ENCODE measurements around the gene EVC. TPM values are rescaled to one million over a fixed set of nuclear protein-coding genes. Genes with fewer than 3 reads are reported as not detected.

Gene EVC
- total and polyA plus RNA-seq, 2 donors (not counting 1 experiment from before 2014, with no cell fraction given), result 4.9 to 39.0 TPM

- H3K9ac ChIP-seq (ENCODE audit: insufficient read depth, low read length), result no peak overlapping the region
- no peak overlapping the region for H3K27ac ChIP-seq (ENCODE audit: insufficient read depth, low read length)
- no peaks in the 10 kb centered on the region for H3K79me2 ChIP-seq (ENCODE audit: control insufficient read depth, insufficient read depth, low read length)
- DNase-seq (ENCODE audit: low read depth in 2 of 2), result no peak
- no peaks in the 10 kb centered on the region for H3K4me1 ChIP-seq (ENCODE audit: control insufficient read depth, extremely low read depth, insufficient read depth, low read length)
- no peaks in the 10 kb centered on the region for H3K27me3 ChIP-seq (ENCODE audit: control insufficient read depth, insufficient read depth, low read length)
- no peak overlapping the region for H3K4me3 ChIP-seq (replicated peaks in 1 of 4; ENCODE audit: control extremely low read depth in 1 of 4, insufficient read depth in 1 of 4, low read depth in 3 of 4, low read length in 4 of 4)
- H3K4me2 ChIP-seq (ENCODE audit: extremely low read depth, insufficient read depth, low read length), result no peak overlapping the region
- H2AFZ ChIP-seq (ENCODE audit: low read length), result no peak overlapping the region
- no peaks in the 10 kb centered on the region for H4K20me1 ChIP-seq (ENCODE audit: control insufficient read depth, extremely low read depth, insufficient read depth, low read length)
- TF ChIP-seq EZH2 (IDR thresholded peaks at IDR 0.05; ENCODE audit: low read length, missing control alignments), result no peak
- TF ChIP-seq CTCF (conservative IDR thresholded peaks at IDR 0.05 in 1 of 2, IDR thresholded peaks at IDR 0.05 in 1 of 2; ENCODE audit: low read depth in 1 of 2, low read length in 2 of 2), result no peak
- H3K36me3 ChIP-seq (ENCODE audit: control insufficient read depth, insufficient read depth, low read length), result peaks cover 20% of the 10 kb centered on the region
- H3K9me3 ChIP-seq (ENCODE audit: control insufficient read depth, insufficient read depth, low read depth, low read length), result no peaks in the 10 kb centered on the region
Measured at GRCh38 chr4:5734853-5735252, 23.9 kb downstream of the EVC start.

GRCh38 chr4:5735463-5735862 lies 24.5 kb downstream of the EVC start:
- H2AFZ ChIP-seq (ENCODE audit: low read length), result no peak overlapping the region
- no peak overlapping the region for H3K4me3 ChIP-seq (replicated peaks in 1 of 4; ENCODE audit: control extremely low read depth in 1 of 4, insufficient read depth in 1 of 4, low read depth in 3 of 4, low read length in 4 of 4)
- no peak overlapping the region for H3K9ac ChIP-seq (ENCODE audit: insufficient read depth, low read length)
- H3K79me2 ChIP-seq (ENCODE audit: control insufficient read depth, insufficient read depth, low read length), result no peaks in the 10 kb centered on the region
- no peaks in the 10 kb centered on the region for H3K9me3 ChIP-seq (ENCODE audit: control insufficient read depth, insufficient read depth, low read depth, low read length)
- no peaks in the 10 kb centered on the region for H3K4me1 ChIP-seq (ENCODE audit: control insufficient read depth, extremely low read depth, insufficient read depth, low read length)
- H3K4me2 ChIP-seq (ENCODE audit: extremely low read depth, insufficient read depth, low read length), result no peak overlapping the region
- peaks cover 18% of the 10 kb centered on the region for H3K36me3 ChIP-seq (ENCODE audit: control insufficient read depth, insufficient read depth, low read length)
- H3K27me3 ChIP-seq (ENCODE audit: control insufficient read depth, insufficient read depth, low read length), result no peaks in the 10 kb centered on the region
- H3K27ac ChIP-seq (ENCODE audit: insufficient read depth, low read length), result no peak overlapping the region
- no peak for TF ChIP-seq CTCF (conservative IDR thresholded peaks at IDR 0.05 in 1 of 2, IDR thresholded peaks at IDR 0.05 in 1 of 2; ENCODE audit: low read depth in 1 of 2, low read length in 2 of 2)
- TF ChIP-seq EZH2 (IDR thresholded peaks at IDR 0.05; ENCODE audit: low read length, missing control alignments), result no peak
- no peak for DNase-seq (ENCODE audit: low read depth in 2 of 2)
- H4K20me1 ChIP-seq (ENCODE audit: control insufficient read depth, extremely low read depth, insufficient read depth, low read length), result no peaks in the 10 kb centered on the region

GRCh38 chr4:5738061-5738460 lies 27.1 kb downstream of the EVC start:
- no peaks in the 10 kb centered on the region for H3K79me2 ChIP-seq (ENCODE audit: control insufficient read depth, insufficient read depth, low read length)
- no peak overlapping the region for H3K9ac ChIP-seq (ENCODE audit: insufficient read depth, low read length)
- H3K4me1 ChIP-seq (ENCODE audit: control insufficient read depth, extremely low read depth, insufficient read depth, low read length), result no peaks in the 10 kb centered on the region
- DNase-seq (ENCODE audit: low read depth in 2 of 2), result no peak
- no peaks in the 10 kb centered on the region for H3K9me3 ChIP-seq (ENCODE audit: control insufficient read depth, insufficient read depth, low read depth, low read length)
- no peak overlapping the region for H3K4me3 ChIP-seq (replicated peaks in 1 of 4; ENCODE audit: control extremely low read depth in 1 of 4, insufficient read depth in 1 of 4, low read depth in 3 of 4, low read length in 4 of 4)
- no peak overlapping the region for H2AFZ ChIP-seq (ENCODE audit: low read length)
- TF ChIP-seq CTCF (conservative IDR thresholded peaks at IDR 0.05 in 1 of 2, IDR thresholded peaks at IDR 0.05 in 1 of 2; ENCODE audit: low read depth in 1 of 2, low read length in 2 of 2), result no peak
- no peak for TF ChIP-seq EZH2 (IDR thresholded peaks at IDR 0.05; ENCODE audit: low read length, missing control alignments)
- H3K27ac ChIP-seq (ENCODE audit: insufficient read depth, low read length), result no peak overlapping the region
- no peaks in the 10 kb centered on the region for H3K27me3 ChIP-seq (ENCODE audit: control insufficient read depth, insufficient read depth, low read length)
- peaks cover 17% of the 10 kb centered on the region for H3K36me3 ChIP-seq (ENCODE audit: control insufficient read depth, insufficient read depth, low read length)
- H4K20me1 ChIP-seq (ENCODE audit: control insufficient read depth, extremely low read depth, insufficient read depth, low read length), result no peaks in the 10 kb centered on the region
- no peak overlapping the region for H3K4me2 ChIP-seq (ENCODE audit: extremely low read depth, insufficient read depth, low read length)

Data from fibroblast of lung (primary cell).